ENCODE results near the gene PHLPP1.

PHLPP1 gene

DNA sequence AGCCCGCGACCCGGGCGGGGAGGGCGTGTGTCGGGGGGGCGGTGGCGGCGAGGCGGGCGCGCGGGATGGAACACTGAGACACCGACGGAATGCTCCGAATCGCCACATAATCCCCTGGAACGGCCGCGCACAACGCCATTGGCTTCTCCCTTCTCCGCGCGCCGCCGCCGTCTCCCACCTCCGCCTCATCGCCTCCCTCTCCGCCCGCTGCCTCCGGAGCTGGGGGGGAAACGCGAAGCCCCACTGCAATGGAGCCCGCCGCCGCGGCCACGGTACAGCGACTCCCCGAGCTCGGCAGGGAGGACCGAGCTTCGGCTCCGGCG is at the start of gene PHLPP1:
PHLPP1 (plus strand) TSS at position 106 of the 323 bp plus-strand sequence; CDS start at position 249, 143 bp downstream.
- TF ChIP-seq, protein P1, sequence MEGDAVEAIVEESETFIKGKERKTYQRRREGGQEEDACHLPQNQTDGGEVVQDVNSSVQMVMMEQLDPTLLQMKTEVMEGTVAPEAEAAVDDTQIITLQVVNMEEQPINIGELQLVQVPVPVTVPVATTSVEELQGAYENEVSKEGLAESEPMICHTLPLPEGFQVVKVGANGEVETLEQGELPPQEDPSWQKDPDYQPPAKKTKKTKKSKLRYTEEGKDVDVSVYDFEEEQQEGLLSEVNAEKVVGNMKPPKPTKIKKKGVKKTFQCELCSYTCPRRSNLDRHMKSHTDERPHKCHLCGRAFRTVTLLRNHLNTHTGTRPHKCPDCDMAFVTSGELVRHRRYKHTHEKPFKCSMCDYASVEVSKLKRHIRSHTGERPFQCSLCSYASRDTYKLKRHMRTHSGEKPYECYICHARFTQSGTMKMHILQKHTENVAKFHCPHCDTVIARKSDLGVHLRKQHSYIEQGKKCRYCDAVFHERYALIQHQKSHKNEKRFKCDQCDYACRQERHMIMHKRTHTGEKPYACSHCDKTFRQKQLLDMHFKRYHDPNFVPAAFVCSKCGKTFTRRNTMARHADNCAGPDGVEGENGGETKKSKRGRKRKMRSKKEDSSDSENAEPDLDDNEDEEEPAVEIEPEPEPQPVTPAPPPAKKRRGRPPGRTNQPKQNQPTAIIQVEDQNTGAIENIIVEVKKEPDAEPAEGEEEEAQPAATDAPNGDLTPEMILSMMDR (IDR thresholded peaks at IDR 0.05; ENCODE audit: low read depth, low read length) = no peak
- peak within 1 kb of the TSS; percentile 67 for H3K4me3 ChIP-seq (ENCODE audit: low read depth, low read length)

DNA sequence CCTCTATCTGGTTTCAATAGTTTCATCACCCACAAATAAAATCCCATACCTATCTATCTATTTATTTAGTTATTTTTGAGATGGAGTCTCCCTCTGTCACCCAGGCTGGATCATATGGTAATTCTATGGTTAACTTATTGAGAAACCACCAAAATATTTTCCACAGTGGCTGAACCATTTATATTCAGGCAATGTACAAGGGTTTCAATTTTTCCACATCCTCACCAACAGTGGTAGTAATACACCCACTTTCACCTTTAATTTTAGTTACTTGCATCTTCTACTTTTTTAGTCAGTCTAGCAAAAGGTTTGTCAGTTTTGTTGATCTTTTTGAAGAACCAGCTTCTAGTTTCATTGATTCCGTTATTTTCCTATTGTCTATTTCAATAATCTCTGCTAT is 46.1 kb upstream of the PHLPP1 start:
- TF ChIP-seq, protein P1 (IDR thresholded peaks at IDR 0.05; ENCODE audit: low read depth, low read length) = no peak
- no peak overlapping the region for H3K4me3 ChIP-seq (ENCODE audit: low read depth, low read length)

DNA sequence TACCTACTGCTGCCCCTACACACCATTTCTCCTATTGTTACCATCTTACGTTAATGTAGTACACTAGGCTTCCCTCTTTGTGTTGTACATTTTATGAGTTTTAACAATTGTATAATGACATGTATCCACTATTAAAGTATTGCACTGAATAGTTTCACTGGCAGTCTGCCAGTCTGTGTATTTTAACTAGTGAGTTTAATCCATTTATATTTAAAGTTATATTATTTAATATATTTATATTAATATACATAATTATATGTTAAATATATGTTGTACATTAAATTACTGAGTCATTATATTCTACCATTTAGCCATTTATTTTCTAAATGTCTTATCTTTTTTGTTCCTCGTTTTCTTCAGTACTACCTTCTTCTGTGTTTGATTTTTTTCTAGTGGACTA is 44.8 kb upstream of the PHLPP1 start:
- no peak overlapping the region for H3K4me3 ChIP-seq (ENCODE audit: low read depth, low read length)
- TF ChIP-seq, protein P1 (IDR thresholded peaks at IDR 0.05; ENCODE audit: low read depth, low read length) = no peak

DNA sequence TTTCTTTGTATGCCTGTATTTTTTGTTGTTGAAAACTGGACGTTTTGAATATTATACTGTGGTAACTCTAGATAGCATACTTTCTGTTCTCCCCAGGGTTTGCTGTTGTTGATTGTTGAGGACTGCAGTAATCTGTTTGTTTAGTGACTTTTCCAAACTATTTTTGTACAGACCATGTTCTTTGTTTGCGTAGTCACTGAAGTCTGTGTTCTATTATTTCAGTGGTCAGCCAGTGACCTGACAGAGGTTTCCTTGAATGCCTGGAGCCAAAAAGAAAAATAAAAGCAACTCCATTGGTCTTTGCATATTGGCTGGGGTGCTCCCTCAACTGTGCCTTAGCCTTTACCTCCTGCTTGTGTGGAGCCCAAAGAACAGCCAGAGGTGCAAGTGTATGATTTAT is 42.7 kb upstream of the PHLPP1 start:
- no peak overlapping the region for H3K4me3 ChIP-seq (ENCODE audit: low read depth, low read length)
- TF ChIP-seq, protein P1 (IDR thresholded peaks at IDR 0.05; ENCODE audit: low read depth, low read length) = no peak

DNA sequence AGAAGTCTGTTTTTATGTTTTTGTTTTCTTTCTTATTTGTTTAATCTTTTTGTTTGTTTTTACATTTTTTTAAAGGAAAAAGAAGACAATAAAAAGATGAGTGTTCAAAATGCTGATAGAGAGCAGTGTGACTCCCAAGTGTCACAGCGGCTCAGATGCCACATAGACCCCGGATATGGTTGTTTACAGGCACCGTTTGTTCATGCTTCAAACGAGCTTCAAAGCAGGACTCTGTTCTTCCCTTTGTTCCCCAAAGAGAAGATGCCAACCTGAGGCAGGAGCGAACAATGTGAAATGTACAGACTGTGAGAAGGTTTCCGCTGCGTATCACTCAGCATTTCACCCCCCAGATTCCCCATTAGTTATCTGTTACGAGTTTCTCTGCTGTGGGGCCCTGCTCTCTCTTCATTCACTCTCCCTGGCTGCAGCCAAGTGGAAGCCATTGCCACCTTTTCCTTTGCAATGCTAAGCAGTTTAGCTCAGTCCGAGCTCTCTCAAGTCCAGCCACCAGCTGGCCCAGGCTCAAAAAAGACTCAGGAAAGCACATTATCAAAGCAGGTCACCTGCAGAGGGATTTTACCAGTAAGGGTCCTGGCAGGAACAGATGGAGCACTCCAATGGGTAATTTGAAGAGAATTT is 36.4 kb upstream of the PHLPP1 start:
- TF ChIP-seq, protein P1 (IDR thresholded peaks at IDR 0.05; ENCODE audit: low read depth, low read length) = no peak
- H3K4me3 ChIP-seq (ENCODE audit: low read depth, low read length) = no peak overlapping the region

DNA sequence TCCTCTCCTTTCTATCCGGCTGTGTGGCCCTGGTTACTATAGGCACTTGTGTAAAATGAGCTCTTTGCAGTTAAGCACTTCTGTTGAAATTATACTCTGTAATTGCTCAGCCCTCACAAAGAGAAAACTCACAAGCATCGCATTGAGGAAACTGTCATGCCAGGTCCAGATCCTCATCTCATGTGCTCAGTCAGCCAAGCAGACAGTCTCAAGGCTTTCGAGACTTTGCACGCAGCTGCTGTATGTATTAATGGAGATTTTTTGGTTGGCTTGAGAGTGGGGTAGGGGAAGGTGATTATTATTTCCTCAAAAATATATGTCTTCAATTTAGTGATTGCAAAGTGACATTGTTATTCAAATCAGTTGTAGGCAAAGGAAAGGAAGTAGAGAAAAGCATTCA is 33.0 kb upstream of the PHLPP1 start:
- TF ChIP-seq, protein P1 (IDR thresholded peaks at IDR 0.05; ENCODE audit: low read depth, low read length) = no peak
- no peak overlapping the region for H3K4me3 ChIP-seq (ENCODE audit: low read depth, low read length)

DNA sequence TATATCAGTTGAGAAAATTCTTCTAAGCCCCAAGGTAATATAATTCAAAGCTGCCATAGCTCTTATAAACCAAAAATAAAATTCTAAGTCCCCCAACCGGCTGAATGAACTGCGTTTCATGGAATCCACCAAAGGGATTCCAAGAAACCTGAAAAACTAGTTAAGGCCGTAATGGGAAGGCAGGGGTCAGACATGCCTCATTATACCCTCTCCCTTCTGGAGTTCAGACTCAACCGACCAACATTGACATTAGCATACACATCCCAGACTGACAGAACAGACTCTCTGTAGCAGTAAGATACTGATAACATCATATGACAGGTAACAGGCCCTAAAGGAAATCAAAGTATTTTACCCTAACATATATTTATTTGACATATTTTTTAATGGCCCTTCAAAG is 31.4 kb upstream of the PHLPP1 start:
- TF ChIP-seq, protein P1 (IDR thresholded peaks at IDR 0.05; ENCODE audit: low read depth, low read length) = no peak
- no peak overlapping the region for H3K4me3 ChIP-seq (ENCODE audit: low read depth, low read length)

Measured in WI38 (cell line).